GM19351 (cell line): Measurements from ENCODE around the gene AHDC1.

Source experiments
- ATAC-seq: cut with Tn5 transposase; IDR thresholded peaks from one replicate; pipeline ENCODE4 v1.9.1; 2021; ENCODE audit warnings: mild to moderate bottlenecking, moderate library complexity; ENCODE audit not compliant: unreplicated experiment

AHDC1 gene

DNA sequence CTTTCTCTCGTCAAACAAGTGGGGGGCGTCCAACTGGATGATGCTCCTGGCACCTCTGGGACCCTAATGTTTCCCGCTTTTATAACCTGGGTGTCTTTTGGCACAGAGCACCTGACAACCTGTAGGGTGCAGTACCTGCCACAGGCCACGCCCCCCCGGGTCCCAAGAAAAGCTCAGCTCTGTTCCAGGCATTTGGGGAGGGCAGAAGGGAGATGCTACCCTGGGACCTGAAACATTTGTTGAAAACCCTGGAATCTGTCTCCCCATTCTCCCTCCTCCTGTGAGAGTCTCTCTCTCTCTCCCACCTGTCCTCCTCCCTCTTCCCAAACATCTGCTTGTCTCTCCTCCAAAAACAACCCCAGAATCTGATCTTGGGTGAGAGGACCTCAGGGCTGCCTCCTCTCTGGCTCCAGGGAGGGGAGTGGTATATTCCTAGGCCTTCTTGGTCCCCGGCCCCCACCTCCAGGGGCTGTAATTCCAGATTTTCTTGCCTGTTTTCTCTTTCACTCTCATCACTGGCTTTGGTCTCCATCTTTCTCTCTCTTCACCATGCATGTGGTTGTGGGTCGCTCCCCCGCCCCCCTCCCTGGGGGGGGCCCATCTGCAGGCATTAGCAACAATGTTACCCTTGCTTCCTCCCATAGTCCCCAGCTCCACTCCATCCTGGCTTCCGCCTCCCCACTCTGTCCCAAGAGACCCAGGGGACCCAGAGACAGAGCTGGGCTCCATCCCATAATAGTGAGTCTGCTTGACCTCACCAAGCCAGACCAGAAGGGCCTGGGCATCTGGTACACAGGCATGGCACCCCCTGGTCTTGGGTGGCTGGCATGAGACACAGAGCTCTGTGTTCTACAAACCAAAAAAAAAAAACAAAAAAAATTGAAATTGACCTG is 4.1 kb downstream of the AHDC1 start:
- ATAC-seq = no peak

GRCh38 chr1:27598902-27599528 is 4.9 kb downstream of the AHDC1 start:
- no peak for ATAC-seq

DNA sequence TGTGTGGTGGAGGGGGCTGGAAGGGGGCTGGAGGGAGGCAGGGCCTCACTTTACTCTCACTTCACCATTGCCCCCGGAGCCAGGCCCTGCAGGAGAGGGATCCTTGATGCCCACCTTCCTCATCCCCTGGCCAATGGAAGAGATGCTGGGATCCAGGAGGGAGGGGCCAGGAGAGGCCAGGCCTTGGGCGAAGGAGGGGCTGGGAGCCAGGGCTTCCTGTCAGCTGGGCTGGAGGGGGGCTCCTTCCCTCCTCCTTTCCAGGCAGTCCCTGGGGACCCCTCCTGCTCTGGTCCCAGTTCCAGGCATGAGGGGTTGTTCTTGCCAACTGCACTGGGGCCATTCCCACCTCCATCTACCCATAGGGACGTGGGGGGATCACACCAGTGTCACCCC is 5.7 kb downstream of the AHDC1 start:
- no peak for ATAC-seq

DNA sequence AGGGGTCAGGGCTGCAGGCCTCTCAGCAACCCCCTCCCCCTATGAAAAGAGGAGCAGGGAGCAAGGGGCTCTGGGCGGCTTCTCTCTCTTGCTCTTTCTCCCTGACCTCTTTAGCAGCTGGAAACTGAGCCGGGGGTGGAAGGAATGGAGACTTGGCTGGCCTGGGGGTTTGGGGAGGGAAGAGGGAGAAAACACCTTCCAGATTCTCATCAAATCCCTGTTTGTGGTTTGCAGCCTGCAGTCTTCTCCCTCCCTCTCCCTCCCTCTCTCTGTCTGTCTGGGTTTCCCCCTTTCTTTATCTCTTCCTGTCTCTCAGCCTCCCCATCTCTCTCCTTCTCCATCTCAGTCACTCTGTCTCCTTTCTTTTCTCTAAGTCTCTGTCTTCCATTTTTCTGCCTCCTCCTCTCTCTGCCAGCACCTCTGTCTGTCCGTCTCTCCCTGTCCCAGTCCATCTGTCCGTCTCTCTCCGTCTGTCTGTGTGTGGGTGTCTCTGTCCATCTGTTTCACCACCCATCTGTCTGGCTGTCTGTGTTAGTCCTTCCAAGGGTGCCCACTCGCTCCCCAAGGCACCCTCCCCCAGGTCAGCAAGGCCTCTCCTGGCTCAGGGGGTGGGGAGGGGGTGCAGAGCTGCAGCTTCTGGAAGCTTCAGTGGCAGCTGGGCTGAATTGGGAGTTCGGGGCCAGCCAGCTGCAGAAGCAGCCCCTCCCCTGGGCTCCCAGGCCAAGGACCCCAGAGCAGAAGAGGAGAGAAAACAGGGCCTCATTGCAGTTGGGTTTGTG is 6.2 kb downstream of the AHDC1 start:
- ATAC-seq = no peak

GRCh38 chr1:27596986-27597385 is 7.0 kb downstream of the AHDC1 start:
- ATAC-seq = no peak

DNA sequence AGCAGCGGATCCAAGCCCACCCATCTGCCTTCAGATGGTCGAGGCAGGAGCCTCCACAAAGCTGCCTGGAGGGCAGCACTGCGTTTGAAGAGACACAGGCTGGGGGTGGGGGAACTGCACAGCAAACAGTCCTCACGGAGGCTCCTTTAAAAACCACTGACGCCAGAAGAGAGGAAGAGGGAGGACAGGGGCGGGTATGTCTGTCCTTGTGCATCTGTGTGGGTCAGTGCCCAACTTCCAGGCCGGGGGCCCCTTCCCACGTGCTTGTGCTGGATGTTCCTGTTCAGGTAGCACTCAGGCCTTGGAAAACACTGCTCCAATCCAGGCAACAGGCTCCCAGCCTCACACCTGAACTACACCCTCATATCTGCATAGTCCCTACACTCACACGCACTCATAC is 7.7 kb downstream of the AHDC1 start:
- ATAC-seq = no peak

DNA sequence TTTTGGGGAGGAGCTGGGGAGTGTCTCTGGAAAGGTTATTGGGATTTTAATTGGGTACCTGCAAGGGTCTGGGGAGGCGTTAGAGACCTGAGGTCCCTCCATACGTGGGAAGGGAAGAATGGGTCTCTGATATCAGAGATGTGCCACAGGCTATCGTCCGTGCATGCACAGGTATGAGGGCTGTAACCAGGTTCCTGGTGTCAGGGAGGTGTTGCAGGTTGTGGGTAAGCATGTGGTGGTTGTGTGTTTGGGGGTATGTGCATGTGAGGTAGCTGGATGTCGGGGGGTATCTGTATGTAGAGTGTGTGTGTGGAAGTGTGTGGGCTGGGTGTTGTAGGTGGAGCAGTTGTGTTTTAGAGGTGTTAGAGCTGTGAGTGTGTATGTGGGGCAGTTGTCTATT is 8.3 kb downstream of the AHDC1 start:
- ATAC-seq = no peak

DNA sequence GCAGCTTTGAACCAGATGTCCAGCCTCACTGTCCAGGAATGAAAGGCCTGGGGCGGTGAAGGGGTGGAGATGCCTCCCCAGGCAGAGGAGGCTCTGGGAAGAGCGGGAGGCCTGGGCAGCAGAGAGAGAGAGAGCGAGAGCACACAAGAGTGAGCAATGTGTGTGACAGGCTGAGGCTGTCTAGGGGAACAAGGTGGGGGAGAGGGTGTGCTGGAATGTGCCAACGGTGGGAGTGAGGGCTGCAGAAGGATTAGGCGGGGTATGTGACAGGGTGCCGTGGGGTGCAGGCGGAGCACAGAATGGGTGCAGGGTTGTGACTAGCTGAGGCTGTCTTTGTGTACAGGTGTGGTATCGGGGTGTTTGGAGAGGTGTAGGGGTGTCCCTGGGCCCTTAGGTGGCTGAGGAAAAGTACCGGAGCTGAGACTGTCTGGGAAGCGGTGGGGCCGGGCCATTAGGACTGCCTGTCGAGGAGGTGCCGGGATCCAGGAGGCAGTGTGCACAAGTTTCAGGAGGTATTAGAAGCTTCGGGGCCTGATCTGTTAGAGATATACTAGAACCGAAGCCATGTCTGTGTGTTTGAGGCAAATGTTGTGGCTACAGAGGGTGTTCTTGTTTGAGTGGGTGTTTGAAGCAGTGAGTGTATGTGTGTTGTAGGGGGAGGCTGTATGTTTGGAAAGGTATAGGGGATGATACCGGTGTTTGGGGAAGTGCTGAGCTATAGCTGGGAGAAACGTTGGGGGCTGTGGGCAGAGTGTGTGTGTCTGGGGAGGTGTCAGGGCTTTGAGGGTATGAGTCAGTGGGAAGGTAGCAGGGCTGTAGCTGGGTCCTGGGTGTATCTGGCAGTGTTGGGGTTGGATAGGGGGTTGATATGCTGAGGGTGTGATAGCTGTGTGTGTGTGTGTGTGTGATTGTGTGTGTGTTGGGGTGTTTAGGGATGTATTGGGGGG is 9.1 kb downstream of the AHDC1 start:
- no peak for ATAC-seq

GRCh38 chr1:27593678-27594563 is 10.0 kb downstream of the AHDC1 start:
- no peak for ATAC-seq

DNA sequence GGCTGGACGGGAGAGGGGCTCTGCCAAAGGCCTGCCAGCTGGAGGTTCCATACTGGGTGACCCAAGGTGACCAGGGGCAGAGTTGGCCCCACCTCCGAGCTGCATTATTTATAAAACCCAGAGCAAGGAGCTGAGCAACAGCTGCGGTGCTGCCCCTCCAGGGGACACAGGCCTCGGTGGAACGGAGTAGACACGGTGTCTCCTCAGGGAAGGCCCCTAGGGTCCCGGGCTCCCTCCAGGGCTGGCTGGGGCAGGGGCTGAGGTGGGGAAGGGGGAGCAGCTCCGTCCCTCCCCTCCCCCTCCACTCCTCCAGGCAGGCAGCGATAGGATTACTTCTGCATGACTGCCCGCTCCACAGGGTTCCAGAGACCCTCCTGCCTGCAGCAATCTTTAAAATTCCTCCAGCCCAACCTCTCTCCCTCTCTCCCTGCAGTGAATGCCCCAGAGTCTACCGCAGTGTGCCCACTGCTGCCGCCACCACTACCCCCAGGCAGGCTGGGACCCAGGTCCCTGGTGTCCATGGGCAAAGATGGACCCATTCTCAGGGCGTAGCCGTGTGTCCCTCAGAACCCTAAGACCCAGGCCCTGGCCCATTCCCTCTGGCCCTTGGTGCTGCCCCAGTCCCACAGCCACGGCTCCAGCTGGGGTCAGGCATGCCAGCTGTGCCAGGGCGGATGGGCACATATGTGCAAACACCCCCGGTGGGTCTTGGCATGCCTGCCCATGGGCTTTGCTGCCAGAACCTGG is 10.8 kb downstream of the AHDC1 start:
- ATAC-seq = no peak

DNA sequence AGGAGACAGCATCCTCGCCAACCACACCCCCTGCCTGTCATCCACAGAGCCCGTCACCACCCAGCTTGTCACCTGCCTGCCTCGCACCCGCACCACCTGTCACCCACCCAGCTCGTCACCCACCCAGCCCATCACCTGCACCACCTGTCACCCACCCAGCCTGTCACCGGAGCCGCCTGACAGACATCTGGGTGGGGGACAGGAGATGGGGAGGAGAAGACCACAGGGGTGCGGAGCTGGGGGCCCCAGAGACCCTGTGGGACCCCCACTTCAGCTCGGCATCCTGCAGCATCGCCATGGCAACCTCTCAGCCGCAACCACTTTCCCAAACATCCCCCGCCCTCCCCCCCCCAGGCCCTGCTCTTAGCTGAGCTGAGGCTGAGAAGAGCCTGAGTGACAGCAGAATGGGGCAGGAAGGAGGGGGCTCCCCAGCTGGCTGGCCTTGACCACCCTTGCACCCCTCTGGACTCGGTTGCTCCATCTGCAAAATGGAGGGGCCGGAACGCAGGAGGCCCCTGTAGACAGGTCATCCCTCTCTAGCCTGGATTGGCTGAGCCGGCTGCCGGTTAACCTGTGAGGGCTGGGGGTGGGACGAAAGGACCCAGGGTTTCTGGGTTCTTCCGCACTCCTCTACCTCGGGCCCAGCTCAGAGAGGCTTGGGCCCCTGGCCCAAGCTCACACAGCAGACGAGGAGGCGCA is 11.6 kb downstream of the AHDC1 start:
- ATAC-seq = no peak

DNA sequence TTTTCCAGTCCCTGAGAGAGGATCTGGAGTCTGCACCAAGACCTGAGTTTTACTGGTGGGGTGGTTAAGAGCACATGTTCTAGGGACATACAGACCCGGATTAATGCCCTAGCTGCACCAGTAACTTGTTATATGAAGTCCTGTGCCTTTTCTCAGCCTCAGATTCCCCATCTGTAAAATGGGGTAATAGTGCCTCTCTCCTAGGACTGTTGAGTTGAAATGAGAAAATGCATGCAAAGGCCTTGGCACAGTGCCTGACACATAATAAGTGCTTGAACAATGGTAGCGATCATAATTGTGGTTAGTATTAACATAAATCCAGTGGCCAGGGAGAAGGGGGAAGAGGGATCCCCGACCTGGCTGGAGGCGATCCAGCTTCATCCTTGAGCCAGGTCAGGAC is 12.3 kb downstream of the AHDC1 start:
- ATAC-seq = no peak

GRCh38 chr1:27590917-27591508 is 12.9 kb downstream of the AHDC1 start:
- no peak for ATAC-seq

DNA sequence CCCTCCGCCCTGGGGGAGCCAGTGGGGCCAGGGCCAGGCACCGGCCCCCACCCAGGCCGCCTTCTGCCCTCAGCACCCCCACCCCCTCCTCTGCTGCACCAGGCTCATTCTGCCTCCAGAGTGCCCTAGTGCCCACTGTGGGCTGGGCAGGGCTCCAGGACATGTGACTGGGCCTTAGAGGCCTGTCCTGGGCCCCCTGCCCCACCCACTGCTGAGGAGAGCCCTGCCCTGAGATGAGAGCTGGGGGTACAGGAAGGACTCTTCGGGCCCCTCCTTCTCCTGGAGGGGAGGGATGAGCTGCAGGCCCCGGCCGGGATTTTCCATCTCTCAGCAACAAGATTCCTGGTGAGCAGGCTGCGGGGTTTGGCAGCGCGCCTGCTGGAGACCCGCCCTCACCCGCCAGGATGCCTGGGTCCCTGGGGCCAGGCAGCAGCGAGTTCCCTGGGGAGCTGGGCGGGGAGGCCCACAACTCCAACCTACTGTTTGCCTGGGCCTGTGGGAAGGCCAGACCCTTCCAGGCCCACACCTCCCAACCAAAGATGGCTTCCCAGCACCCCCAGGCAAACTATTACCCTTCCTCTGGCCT is 14.0 kb downstream of the AHDC1 start:
- no peak for ATAC-seq

- no peak for ATAC-seq
Measured at GRCh38 chr1:27589441-27589840, 14.5 kb downstream of the AHDC1 start.

DNA sequence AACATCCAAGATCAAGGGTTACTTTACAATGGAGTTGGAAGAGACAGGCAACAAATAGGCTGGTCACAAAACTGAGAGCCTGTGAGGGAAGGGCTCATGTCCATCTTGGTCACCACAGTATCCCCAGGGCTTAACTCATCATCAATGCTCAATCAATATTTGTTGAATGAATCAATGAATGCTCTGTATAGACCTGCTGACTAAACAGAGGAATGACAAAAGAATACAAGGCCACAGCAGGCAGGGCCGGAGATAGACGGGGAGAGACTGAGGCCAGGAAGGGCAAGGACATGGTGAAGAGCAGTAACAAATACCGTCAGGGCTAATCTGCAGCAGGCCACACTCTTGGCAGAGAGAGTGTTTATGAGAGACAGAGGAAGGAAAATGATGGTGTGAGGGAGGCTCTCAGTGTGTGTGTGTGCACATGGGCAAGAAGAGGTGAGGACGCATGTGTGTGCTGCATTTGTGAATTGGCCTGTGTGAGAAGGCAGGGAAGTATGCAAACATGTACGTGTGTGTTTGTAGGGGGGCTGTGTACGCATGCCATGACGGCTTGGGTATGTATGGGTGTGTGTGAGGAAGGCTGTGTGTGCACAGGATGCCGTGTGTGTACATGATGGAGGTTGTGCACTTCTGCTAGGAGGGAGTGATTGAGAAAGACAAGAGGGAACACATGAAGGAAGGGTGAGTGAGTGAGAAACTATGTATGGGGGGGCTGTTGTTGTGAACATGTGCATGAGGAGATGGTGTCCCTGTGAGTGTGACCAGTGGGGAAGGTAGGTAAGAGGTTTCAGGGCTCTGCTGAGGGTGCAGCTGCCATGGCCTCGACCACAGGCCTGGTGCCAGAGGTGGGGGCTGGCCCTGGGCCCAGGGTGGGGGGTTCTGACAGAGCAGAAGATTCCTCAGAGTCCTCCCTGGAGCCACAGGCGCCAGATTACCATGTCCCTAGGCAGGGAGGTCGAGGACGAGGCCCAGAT is 15.4 kb downstream of the AHDC1 start:
- no peak for ATAC-seq
